Renal pelvis (tissue), 4 donors: ENCODE results near the gene GAK. TPM values are rescaled to one million over a fixed set of nuclear protein-coding genes. Genes with fewer than 3 reads are reported as not detected.

Experiments used
- DNase-seq: peaks from one replicate; pipeline ENCODE4 v3.0.0-alpha.2; 2013
- polyA plus RNA-seq, 3 donors: library from polyadenylated mRNA; unstranded; fragments of 120-200 nt; gene quantifications; one replicate each; pipeline ENCODE4 v1.2.1, GENCODE V29; 2013; ENCODE audit not compliant: insufficient read length in 3 of 3

The GAK gene
- polyA plus RNA-seq, 3 donors, result 69.7 to 87.9 (median 73.2) TPM

- no peak for DNase-seq
Observed at GRCh38 chr4:854356-854755, 77.8 kb downstream of the GAK start.

- DNase-seq, result no peak
Observed at GRCh38 chr4:853416-853781, 78.7 kb downstream of the GAK start.

GRCh38 chr4:851701-852430, 80.2 kb downstream of the GAK start:
- DNase-seq, result no peak

GRCh38 chr4:850323-850945, 81.7 kb downstream of the GAK start:
- DNase-seq, result no peak

- DNase-seq, result no peak
Observed at GRCh38 chr4:849478-850175, 82.5 kb downstream of the GAK start.

GRCh38 chr4:848803-849477, 83.2 kb downstream of the GAK start:
- DNase-seq, result no peak

GRCh38 chr4:848307-848691, 83.8 kb downstream of the GAK start:
- no peak for DNase-seq

- DNase-seq, result no peak
Observed at GRCh38 chr4:845836-846251, 86.3 kb downstream of the GAK start.

GRCh38 chr4:845233-845835, 86.8 kb downstream of the GAK start:
- no peak for DNase-seq

- DNase-seq, result no peak
Observed at GRCh38 chr4:844752-845232, 87.3 kb downstream of the GAK start.

GRCh38 chr4:839675-840443, 92.3 kb downstream of the GAK start:
- DNase-seq, result no peak

- DNase-seq, result no peak
Observed at GRCh38 chr4:837772-838171, 94.3 kb downstream of the GAK start.

GRCh38 chr4:836750-837301, 95.3 kb downstream of the GAK start:
- DNase-seq, result no peak

GRCh38 chr4:836003-836511, 96.1 kb downstream of the GAK start:
- DNase-seq, result no peak

GRCh38 chr4:835148-836002, 96.7 kb downstream of the GAK start:
- DNase-seq, result no peak

GRCh38 chr4:834368-835147, 97.6 kb downstream of the GAK start:
- DNase-seq, result no peak

- no peak for DNase-seq
Observed at GRCh38 chr4:833731-834367, 98.3 kb downstream of the GAK start.

- no peak for DNase-seq
Observed at GRCh38 chr4:833156-833555, 99.0 kb downstream of the GAK start.
